ENCODE results near the gene EEF1G. TPM values are rescaled to one million over a fixed set of nuclear protein-coding genes. Genes with fewer than 3 reads are reported as not detected.

EEF1G gene
- total and polyA plus RNA-seq, 2 of the 13 experiments (the other 11 are each of a cell fraction or from before 2014, with no cell fraction given), result 1,787 to 2,144 TPM

DNA sequence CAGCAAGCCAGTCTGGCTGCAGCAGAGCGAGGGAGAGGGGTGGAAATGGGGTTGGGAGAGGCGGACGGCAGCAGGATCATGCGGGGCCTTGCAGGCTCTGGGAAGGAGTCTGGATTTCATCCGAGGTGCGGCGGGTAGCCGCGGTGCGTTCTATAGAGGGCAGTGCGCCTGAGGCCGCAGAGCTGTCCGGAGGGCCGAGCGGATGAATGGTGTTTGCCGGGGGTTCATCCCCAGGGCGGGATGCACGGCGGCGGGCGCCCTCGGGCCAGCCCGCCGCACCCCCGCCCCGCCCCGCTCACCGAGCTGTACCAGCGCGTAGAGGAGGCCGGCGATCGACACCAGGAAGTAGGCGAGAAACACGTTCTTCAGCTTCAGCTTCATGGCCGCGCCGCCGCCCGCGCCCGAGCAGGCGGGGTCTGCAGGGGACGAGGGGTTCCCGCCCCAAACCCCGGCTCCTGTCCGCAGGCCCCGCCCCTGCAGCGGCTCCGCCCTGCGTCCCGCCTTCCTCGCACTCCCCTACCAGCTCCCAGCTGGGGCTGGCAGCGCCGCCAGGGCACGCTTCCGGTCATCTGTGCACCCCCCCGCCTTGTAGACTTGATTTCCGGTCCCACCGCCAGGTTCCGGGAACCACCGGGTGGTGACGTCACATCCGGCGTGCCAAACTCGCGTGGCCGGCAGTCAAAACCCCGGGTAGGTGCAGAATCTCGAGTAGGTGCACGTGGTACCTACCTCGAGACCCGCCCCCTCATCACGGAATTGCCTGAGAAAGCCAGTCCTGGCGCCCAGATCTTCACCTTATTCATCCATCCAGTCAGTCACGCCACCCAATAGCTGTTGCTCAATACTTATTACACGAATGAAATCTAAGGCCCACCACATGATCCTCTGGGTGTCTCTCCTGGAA lies 48.1 kb upstream of the EEF1G start, which contains the start of gene B3GAT3 (continued):
- TF ChIP-seq, protein P1, sequence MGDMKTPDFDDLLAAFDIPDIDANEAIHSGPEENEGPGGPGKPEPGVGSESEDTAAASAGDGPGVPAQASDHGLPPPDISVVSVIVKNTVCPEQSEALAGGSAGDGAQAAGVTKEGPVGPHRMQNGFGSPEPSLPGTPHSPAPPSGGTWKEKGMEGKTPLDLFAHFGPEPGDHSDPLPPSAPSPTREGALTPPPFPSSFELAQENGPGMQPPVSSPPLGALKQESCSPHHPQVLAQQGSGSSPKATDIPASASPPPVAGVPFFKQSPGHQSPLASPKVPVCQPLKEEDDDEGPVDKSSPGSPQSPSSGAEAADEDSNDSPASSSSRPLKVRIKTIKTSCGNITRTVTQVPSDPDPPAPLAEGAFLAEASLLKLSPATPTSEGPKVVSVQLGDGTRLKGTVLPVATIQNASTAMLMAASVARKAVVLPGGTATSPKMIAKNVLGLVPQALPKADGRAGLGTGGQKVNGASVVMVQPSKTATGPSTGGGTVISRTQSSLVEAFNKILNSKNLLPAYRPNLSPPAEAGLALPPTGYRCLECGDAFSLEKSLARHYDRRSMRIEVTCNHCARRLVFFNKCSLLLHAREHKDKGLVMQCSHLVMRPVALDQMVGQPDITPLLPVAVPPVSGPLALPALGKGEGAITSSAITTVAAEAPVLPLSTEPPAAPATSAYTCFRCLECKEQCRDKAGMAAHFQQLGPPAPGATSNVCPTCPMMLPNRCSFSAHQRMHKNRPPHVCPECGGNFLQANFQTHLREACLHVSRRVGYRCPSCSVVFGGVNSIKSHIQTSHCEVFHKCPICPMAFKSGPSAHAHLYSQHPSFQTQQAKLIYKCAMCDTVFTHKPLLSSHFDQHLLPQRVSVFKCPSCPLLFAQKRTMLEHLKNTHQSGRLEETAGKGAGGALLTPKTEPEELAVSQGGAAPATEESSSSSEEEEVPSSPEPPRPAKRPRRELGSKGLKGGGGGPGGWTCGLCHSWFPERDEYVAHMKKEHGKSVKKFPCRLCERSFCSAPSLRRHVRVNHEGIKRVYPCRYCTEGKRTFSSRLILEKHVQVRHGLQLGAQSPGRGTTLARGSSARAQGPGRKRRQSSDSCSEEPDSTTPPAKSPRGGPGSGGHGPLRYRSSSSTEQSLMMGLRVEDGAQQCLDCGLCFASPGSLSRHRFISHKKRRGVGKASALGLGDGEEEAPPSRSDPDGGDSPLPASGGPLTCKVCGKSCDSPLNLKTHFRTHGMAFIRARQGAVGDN (CRISPR knock-in tag; IDR thresholded peaks at IDR 0.05), result peak; percentile 100
- TF ChIP-seq, protein P2, sequence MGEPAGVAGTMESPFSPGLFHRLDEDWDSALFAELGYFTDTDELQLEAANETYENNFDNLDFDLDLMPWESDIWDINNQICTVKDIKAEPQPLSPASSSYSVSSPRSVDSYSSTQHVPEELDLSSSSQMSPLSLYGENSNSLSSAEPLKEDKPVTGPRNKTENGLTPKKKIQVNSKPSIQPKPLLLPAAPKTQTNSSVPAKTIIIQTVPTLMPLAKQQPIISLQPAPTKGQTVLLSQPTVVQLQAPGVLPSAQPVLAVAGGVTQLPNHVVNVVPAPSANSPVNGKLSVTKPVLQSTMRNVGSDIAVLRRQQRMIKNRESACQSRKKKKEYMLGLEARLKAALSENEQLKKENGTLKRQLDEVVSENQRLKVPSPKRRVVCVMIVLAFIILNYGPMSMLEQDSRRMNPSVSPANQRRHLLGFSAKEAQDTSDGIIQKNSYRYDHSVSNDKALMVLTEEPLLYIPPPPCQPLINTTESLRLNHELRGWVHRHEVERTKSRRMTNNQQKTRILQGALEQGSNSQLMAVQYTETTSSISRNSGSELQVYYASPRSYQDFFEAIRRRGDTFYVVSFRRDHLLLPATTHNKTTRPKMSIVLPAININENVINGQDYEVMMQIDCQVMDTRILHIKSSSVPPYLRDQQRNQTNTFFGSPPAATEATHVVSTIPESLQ (CRISPR knock-in tag; conservative IDR thresholded peaks at IDR 0.05), result no peak
- TF ChIP-seq HNRNPL (IDR thresholded peaks at IDR 0.05; ENCODE audit: low read depth, low read length), result peak; percentile 86; the same call in 1 of the 2 replicates
- TF ChIP-seq, protein P3, sequence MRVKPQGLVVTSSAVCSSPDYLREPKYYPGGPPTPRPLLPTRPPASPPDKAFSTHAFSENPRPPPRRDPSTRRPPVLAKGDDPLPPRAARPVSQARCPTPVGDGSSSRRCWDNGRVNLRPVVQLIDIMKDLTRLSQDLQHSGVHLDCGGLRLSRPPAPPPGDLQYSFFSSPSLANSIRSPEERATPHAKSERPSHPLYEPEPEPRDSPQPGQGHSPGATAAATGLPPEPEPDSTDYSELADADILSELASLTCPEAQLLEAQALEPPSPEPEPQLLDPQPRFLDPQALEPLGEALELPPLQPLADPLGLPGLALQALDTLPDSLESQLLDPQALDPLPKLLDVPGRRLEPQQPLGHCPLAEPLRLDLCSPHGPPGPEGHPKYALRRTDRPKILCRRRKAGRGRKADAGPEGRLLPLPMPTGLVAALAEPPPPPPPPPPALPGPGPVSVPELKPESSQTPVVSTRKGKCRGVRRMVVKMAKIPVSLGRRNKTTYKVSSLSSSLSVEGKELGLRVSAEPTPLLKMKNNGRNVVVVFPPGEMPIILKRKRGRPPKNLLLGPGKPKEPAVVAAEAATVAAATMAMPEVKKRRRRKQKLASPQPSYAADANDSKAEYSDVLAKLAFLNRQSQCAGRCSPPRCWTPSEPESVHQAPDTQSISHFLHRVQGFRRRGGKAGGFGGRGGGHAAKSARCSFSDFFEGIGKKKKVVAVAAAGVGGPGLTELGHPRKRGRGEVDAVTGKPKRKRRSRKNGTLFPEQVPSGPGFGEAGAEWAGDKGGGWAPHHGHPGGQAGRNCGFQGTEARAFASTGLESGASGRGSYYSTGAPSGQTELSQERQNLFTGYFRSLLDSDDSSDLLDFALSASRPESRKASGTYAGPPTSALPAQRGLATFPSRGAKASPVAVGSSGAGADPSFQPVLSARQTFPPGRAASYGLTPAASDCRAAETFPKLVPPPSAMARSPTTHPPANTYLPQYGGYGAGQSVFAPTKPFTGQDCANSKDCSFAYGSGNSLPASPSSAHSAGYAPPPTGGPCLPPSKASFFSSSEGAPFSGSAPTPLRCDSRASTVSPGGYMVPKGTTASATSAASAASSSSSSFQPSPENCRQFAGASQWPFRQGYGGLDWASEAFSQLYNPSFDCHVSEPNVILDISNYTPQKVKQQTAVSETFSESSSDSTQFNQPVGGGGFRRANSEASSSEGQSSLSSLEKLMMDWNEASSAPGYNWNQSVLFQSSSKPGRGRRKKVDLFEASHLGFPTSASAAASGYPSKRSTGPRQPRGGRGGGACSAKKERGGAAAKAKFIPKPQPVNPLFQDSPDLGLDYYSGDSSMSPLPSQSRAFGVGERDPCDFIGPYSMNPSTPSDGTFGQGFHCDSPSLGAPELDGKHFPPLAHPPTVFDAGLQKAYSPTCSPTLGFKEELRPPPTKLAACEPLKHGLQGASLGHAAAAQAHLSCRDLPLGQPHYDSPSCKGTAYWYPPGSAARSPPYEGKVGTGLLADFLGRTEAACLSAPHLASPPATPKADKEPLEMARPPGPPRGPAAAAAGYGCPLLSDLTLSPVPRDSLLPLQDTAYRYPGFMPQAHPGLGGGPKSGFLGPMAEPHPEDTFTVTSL (CRISPR knock-in tag; IDR thresholded peaks at IDR 0.05; ENCODE audit: borderline replicate concordance), result 0 out of 2 replicates have a peak, but pooled peaks have one; percentile 14
- TF ChIP-seq MEIS2 (CRISPR knock-in tag; IDR thresholded peaks at IDR 0.05), result peak; percentile 57; the same call in 1 of the 2 replicates
- TF ChIP-seq, protein P4, sequence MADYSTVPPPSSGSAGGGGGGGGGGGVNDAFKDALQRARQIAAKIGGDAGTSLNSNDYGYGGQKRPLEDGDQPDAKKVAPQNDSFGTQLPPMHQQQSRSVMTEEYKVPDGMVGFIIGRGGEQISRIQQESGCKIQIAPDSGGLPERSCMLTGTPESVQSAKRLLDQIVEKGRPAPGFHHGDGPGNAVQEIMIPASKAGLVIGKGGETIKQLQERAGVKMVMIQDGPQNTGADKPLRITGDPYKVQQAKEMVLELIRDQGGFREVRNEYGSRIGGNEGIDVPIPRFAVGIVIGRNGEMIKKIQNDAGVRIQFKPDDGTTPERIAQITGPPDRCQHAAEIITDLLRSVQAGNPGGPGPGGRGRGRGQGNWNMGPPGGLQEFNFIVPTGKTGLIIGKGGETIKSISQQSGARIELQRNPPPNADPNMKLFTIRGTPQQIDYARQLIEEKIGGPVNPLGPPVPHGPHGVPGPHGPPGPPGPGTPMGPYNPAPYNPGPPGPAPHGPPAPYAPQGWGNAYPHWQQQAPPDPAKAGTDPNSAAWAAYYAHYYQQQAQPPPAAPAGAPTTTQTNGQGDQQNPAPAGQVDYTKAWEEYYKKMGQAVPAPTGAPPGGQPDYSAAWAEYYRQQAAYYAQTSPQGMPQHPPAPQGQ (CRISPR knock-in tag; IDR thresholded peaks at IDR 0.05; ENCODE audit: borderline replicate concordance), result 0 out of 2 replicates have a peak, but pooled peaks have one; percentile 67
- TF ChIP-seq ZNF589 (CRISPR knock-in tag; conservative IDR thresholded peaks at IDR 0.05), result peak; percentile 88; the same call in 1 of the 2 replicates
- peak; percentile 44; the same call in 1 of the 2 replicates for TF ChIP-seq RARA (CRISPR knock-in tag; IDR thresholded peaks at IDR 0.05)
- TF ChIP-seq RFX1 (IDR thresholded peaks at IDR 0.05), result no peak
- peak; percentile 31 for TF ChIP-seq ZEB1 (IDR thresholded peaks at IDR 0.05; ENCODE audit: insufficient replicate concordance, low read depth)
- TF ChIP-seq, protein P5, sequence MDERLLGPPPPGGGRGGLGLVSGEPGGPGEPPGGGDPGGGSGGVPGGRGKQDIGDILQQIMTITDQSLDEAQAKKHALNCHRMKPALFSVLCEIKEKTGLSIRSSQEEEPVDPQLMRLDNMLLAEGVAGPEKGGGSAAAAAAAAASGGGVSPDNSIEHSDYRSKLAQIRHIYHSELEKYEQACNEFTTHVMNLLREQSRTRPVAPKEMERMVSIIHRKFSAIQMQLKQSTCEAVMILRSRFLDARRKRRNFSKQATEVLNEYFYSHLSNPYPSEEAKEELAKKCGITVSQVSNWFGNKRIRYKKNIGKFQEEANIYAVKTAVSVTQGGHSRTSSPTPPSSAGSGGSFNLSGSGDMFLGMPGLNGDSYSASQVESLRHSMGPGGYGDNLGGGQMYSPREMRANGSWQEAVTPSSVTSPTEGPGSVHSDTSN (CRISPR knock-in tag; IDR thresholded peaks at IDR 0.05), result no peak

Data from HepG2 (cell line).